Measurements from ENCODE around the gene IGFL4. TPM values are rescaled to one million over a fixed set of nuclear protein-coding genes. Genes with fewer than 3 reads are reported as not detected.

The IGFL4 gene
- total RNA-seq, 2 experiments from 2014 or later: not detected

GRCh38 chr19:46017874-46018675 is 22.7 kb downstream of the IGFL4 start:
- H3K36me3 Mint-ChIP-seq (ENCODE audit: low read depth): peaks cover 14% of the 10 kb centered on the region
- H3K4me3 Mint-ChIP-seq: no peak overlapping the region
- no peak overlapping the region for H3K27ac Mint-ChIP-seq
- peaks cover 17% of the 10 kb centered on the region for H3K4me1 Mint-ChIP-seq (ENCODE audit: low read depth)
- ATAC-seq (no peak), DNase-seq (no peak)
- no peaks in the 10 kb centered on the region for H3K9me3 Mint-ChIP-seq (ENCODE audit: insufficient read depth)
- CTCF ChIA-PET: interaction anchor here (1.0 to 4.3 kb wide), 6 partner anchors 7 to 249 kb away, joined by 3 to 44 read pairs (median 8); partner anchors contain the start of genes CCDC61 and SIX5
- POLR2A ChIA-PET: no interaction called here
- H3K27me3 Mint-ChIP-seq (ENCODE audit: low read depth): peaks cover 13% of the 10 kb centered on the region

- Mint-ChIP-seq H3K4me3 (peak overlapping the region; percentile 81), H3K9me3 (ENCODE audit: insufficient read depth) (no peaks in the 10 kb centered on the region), H3K4me1 (ENCODE audit: low read depth) (peaks cover 17% of the 10 kb centered on the region), H3K27me3 (ENCODE audit: low read depth) (peaks cover 13% of the 10 kb centered on the region), H3K36me3 (ENCODE audit: low read depth) (peaks cover 14% of the 10 kb centered on the region), H3K27ac (no peak overlapping the region)
- no peak for DNase-seq
- POLR2A ChIA-PET: no interaction called here
- ATAC-seq: no peak
- CTCF ChIA-PET: interaction anchor here (0.8 to 4.3 kb wide), 13 partner anchors 8 to 251 kb away, joined by 3 to 44 read pairs (median 5); partner anchors contain the start of genes CCDC61, MYPOP and SIX5
Measured at GRCh38 chr19:46017095-46017429, 23.7 kb downstream of the IGFL4 start.

- ChIA-PET CTCF (interaction anchor here (0.8 to 4.3 kb wide), 13 partner anchors 8 to 252 kb away, joined by 3 to 44 read pairs (median 5); partner anchors contain the start of genes CCDC61, MYPOP and SIX5), POLR2A (no interaction called here)
- Mint-ChIP-seq H3K36me3 (ENCODE audit: low read depth) (peaks cover 14% of the 10 kb centered on the region), H3K4me1 (ENCODE audit: low read depth) (peaks cover 17% of the 10 kb centered on the region), H3K4me3 (peak overlapping the region; percentile 81), H3K27me3 (ENCODE audit: low read depth) (peaks cover 13% of the 10 kb centered on the region), H3K27ac (peak overlapping the region; percentile 68), H3K9me3 (ENCODE audit: insufficient read depth) (no peaks in the 10 kb centered on the region)
- ATAC-seq (peak; percentile 70), DNase-seq (peak; percentile 87)
Measured at GRCh38 chr19:46016426-46017094, 24.2 kb downstream of the IGFL4 start.

GRCh38 chr19:46015687-46016425 is 24.9 kb downstream of the IGFL4 start:
- DNase-seq: peak; percentile 61
- Mint-ChIP-seq H3K27ac (peak overlapping the region; percentile 68), H3K27me3 (ENCODE audit: low read depth) (peaks cover 13% of the 10 kb centered on the region), H3K4me3 (peak overlapping the region; percentile 81), H3K36me3 (ENCODE audit: low read depth) (peaks cover 14% of the 10 kb centered on the region), H3K4me1 (ENCODE audit: low read depth) (peaks cover 17% of the 10 kb centered on the region), H3K9me3 (ENCODE audit: insufficient read depth) (no peaks in the 10 kb centered on the region)
- ChIA-PET CTCF (interaction anchor here (1.0 to 4.3 kb wide), 5 partner anchors 13 to 253 kb away, joined by 3 to 44 read pairs (median 9); partner anchors contain the start of genes CCDC61, MYPOP and SIX5), POLR2A (no interaction called here)
- ATAC-seq: peak; percentile 50

GRCh38 chr19:46014941-46015686 is 25.7 kb downstream of the IGFL4 start:
- POLR2A ChIA-PET: no interaction called here
- CTCF ChIA-PET: interaction anchor here (1.1 kb wide), 1 partner anchor 14 kb away, joined by 3 read pairs; no protein-coding TSS in a partner anchor
- Mint-ChIP-seq H3K27me3 (ENCODE audit: low read depth) (peaks cover 13% of the 10 kb centered on the region), H3K4me3 (peak overlapping the region; percentile 64), H3K9me3 (ENCODE audit: insufficient read depth) (no peaks in the 10 kb centered on the region), H3K27ac (peak overlapping the region; percentile 32), H3K4me1 (ENCODE audit: low read depth) (peaks cover 17% of the 10 kb centered on the region), H3K36me3 (ENCODE audit: low read depth) (peaks cover 14% of the 10 kb centered on the region)
- DNase-seq: peak; percentile 70
- ATAC-seq: peak; percentile 48

- no peak for DNase-seq
- Mint-ChIP-seq H3K4me1 (ENCODE audit: low read depth) (peaks cover 20% of the 10 kb centered on the region), H3K4me3 (no peak overlapping the region), H3K36me3 (ENCODE audit: low read depth) (peaks cover 17% of the 10 kb centered on the region), H3K27me3 (ENCODE audit: low read depth) (peaks cover 13% of the 10 kb centered on the region), H3K27ac (no peak overlapping the region), H3K9me3 (ENCODE audit: insufficient read depth) (no peaks in the 10 kb centered on the region)
- POLR2A ChIA-PET: no interaction called here
- CTCF ChIA-PET: interaction anchor here (1.1 kb wide), 1 partner anchor 14 kb away, joined by 3 read pairs; no protein-coding TSS in a partner anchor
- ATAC-seq: no peak
Measured at GRCh38 chr19:46014534-46014933, 26.3 kb downstream of the IGFL4 start.

- DNase-seq (peak; percentile 76), ATAC-seq (peak; percentile 83)
- peaks cover 5% of the 10 kb centered on the region for H3K27me3 Mint-ChIP-seq (ENCODE audit: low read depth)
- POLR2A ChIA-PET: no interaction called here
- H3K9me3 Mint-ChIP-seq (ENCODE audit: insufficient read depth): no peaks in the 10 kb centered on the region
- H3K4me3 Mint-ChIP-seq: no peak overlapping the region
- H3K36me3 Mint-ChIP-seq (ENCODE audit: low read depth): peaks cover 13% of the 10 kb centered on the region
- CTCF ChIA-PET: interaction anchor here (1.0 to 3.8 kb wide), 4 partner anchors 8 to 19 kb away, joined by 3 to 20 read pairs (median 6); partner anchors contain the start of gene CCDC61
- H3K4me1 Mint-ChIP-seq (ENCODE audit: low read depth): peaks cover 6% of the 10 kb centered on the region
- no peak overlapping the region for H3K27ac Mint-ChIP-seq
Measured at GRCh38 chr19:46009530-46010510, 31.0 kb downstream of the IGFL4 start.

- POLR2A ChIA-PET: no interaction called here
- Mint-ChIP-seq H3K4me1 (ENCODE audit: low read depth) (peaks cover 3% of the 10 kb centered on the region), H3K9me3 (ENCODE audit: insufficient read depth) (no peaks in the 10 kb centered on the region), H3K36me3 (ENCODE audit: low read depth) (peaks cover 10% of the 10 kb centered on the region), H3K27ac (no peak overlapping the region), H3K27me3 (ENCODE audit: low read depth) (no peaks in the 10 kb centered on the region), H3K4me3 (no peak overlapping the region)
- CTCF ChIA-PET: interaction anchor here (1.4 kb wide), 1 partner anchor 10 kb away, joined by 4 read pairs; no protein-coding TSS in a partner anchor
- ATAC-seq (no peak), DNase-seq (no peak)
Measured at GRCh38 chr19:46006411-46006810, 34.4 kb downstream of the IGFL4 start.

- CTCF ChIA-PET: interaction anchor here (1.2 kb wide), 1 partner anchor 8 kb away, joined by 3 read pairs; no protein-coding TSS in a partner anchor
Measured at GRCh38 chr19:46002678-46003275, 38.0 kb downstream of the IGFL4 start.

More at GRCh38 chr19:46002678-46003275, 38.0 kb downstream of the IGFL4 start:
- POLR2A ChIA-PET: no interaction called here
- Mint-ChIP-seq H3K4me3 (no peak overlapping the region), H3K27me3 (ENCODE audit: low read depth) (peaks cover 2% of the 10 kb centered on the region), H3K4me1 (ENCODE audit: low read depth) (peaks cover 27% of the 10 kb centered on the region), H3K9me3 (ENCODE audit: insufficient read depth) (no peaks in the 10 kb centered on the region), H3K36me3 (ENCODE audit: low read depth) (peaks cover 7% of the 10 kb centered on the region), H3K27ac (no peak overlapping the region)
- ATAC-seq (no peak), DNase-seq (no peak)
